H1 (cell line): Measurements from ENCODE around the gene R3HDM2. TPM values are rescaled to one million over a fixed set of nuclear protein-coding genes. Genes with fewer than 3 reads are reported as not detected.

Experiments
- CTCF ChIA-PET: fragments of 300-600 bp; sonication (Branson Sonifier 250); formaldehyde crosslinking; loops from one replicate; lab custom pipeline; 2021; ENCODE audit not compliant: partially characterized antibody; lab: Charles Lee
- POLR2A ChIA-PET: fragments of 300-600 bp; sonication (Branson Sonifier 250); formaldehyde crosslinking; loops from one replicate; lab custom pipeline; 2021; ENCODE audit warnings: inconsistent platforms; ENCODE audit not compliant: partially characterized antibody; lab: Charles Lee
- DNase-seq, 2 experiments: peaks; one replicate each; pipeline versions ENCODE4 v3.0.0 to v3.0.0-alpha.2; 2010 to 2022; ENCODE audit warnings: low spot score in 2 of 2, low read depth in 1 of 2, mixed read lengths in 1 of 2
- FAIRE-seq: peaks from 2 replicates; lab custom pipeline; 2011; peaks lifted over from hg19 to GRCh38; lab: Jason Lieb, UNC
- H2AFZ ChIP-seq: 2 replicates; pipeline ENCODE4 v1.8.1; 2012; ENCODE audit warnings: low read length, inconsistent platforms
- H2AK5ac ChIP-seq: 2 replicates; pipeline ENCODE4 v1.6.1; 2013; ENCODE audit warnings: low read depth, low read length
- H2BK120ac ChIP-seq: replicated peaks from 2 replicates; pipeline ENCODE3; 2013; ENCODE audit warnings: low read depth, low read length, inconsistent platforms
- H2BK12ac ChIP-seq: 2 replicates; pipeline ENCODE4 v1.6.1; 2013; ENCODE audit warnings: low read depth, low read length
- H2BK15ac ChIP-seq: 2 replicates; pipeline ENCODE4 v1.6.1; 2013; ENCODE audit warnings: low read length
- H2BK20ac ChIP-seq: 2 replicates; pipeline ENCODE4 v1.6.1; 2013; ENCODE audit warnings: low read length
- H2BK5ac ChIP-seq: 2 replicates; pipeline ENCODE4 v1.6.1; 2013; ENCODE audit warnings: low read depth, low read length
- H3K14ac ChIP-seq: 2 replicates; pipeline ENCODE4 v1.6.1; 2013; ENCODE audit warnings: inconsistent platforms; ENCODE audit not compliant: insufficient read length
- H3K18ac ChIP-seq: 2 replicates; pipeline ENCODE4 v1.6.1; 2013; ENCODE audit warnings: low read length; ENCODE audit errors: extremely low read depth
- H3K23ac ChIP-seq: 2 replicates; pipeline ENCODE4 v1.6.1; 2013; ENCODE audit warnings: inconsistent platforms; ENCODE audit not compliant: insufficient read length
- H3K23me2 ChIP-seq: 2 replicates; pipeline ENCODE4 v1.6.1; 2013; ENCODE audit warnings: low read depth, low read length
- H3K27ac ChIP-seq: 2 replicates; pipeline ENCODE4 v1.6.1; 2011; ENCODE audit warnings: low read depth, low read length, inconsistent platforms
- H3K27me3 ChIP-seq, 4 experiments: replicated peaks in 1 of 4; 1 replicate in 1 of 4; 2 replicates in 3 of 4; pipeline versions ENCODE4 v1.6.1 to v1.8.1; 2011 to 2013; ENCODE audit warnings: low read length in 3 of 4, mild to moderate bottlenecking in 3 of 4, inconsistent platforms in 2 of 4, mixed read lengths in 2 of 4, moderate library complexity in 1 of 4; ENCODE audit not compliant: control insufficient read depth in 3 of 4, insufficient read depth in 3 of 4; ENCODE audit errors: extremely low read depth in 1 of 4
- H3K36me3 ChIP-seq, 4 experiments: 2 replicates each; pipeline versions ENCODE4 v1.6.1 to v1.8.1; 2011 to 2013; ENCODE audit warnings: mild to moderate bottlenecking in 4 of 4, low read length in 3 of 4, moderate library complexity in 2 of 4, control low read depth in 1 of 4, inconsistent platforms in 1 of 4; ENCODE audit not compliant: insufficient read depth in 4 of 4, control insufficient read depth in 2 of 4
- H3K4ac ChIP-seq: replicated peaks from 2 replicates; pipeline ENCODE3; 2013; ENCODE audit warnings: low read length, low read depth, mixed read lengths, inconsistent platforms; ENCODE audit not compliant: insufficient read length
- H3K4me1 ChIP-seq, 4 experiments: replicated peaks in 1 of 4; 1 replicate in 1 of 4; 2 replicates in 3 of 4; pipeline versions ENCODE4 v1.6.1 to v1.8.1; 2011 to 2013; ENCODE audit warnings: low read length in 3 of 4, inconsistent platforms in 2 of 4, mixed read lengths in 1 of 4; ENCODE audit not compliant: insufficient read depth in 4 of 4, control insufficient read depth in 3 of 4
- H3K4me2 ChIP-seq, 2 experiments: 2 replicates each; pipeline versions ENCODE4 v1.6.1 to v1.8.1; 2011 to 2013; ENCODE audit warnings: low read depth in 2 of 2, low read length in 2 of 2, control low read depth in 1 of 2, inconsistent platforms in 1 of 2, mild to moderate bottlenecking in 1 of 2; ENCODE audit not compliant: insufficient read depth in 1 of 2
- H3K4me3 ChIP-seq, 4 experiments: fragments of 200-600, 300-600 bp in 1 of 4; sonication (generic), shearing (Covaris generic), sonication (Bioruptor Twin) in 1 of 4; 2 replicates each; pipeline versions ENCODE4 v1.5.1 to v1.8.1; 2011 to 2016; ENCODE audit warnings: low read length in 4 of 4, low read depth in 3 of 4, control low read depth in 2 of 4, inconsistent platforms in 2 of 4, mild to moderate bottlenecking in 2 of 4, mixed read lengths in 1 of 4, moderate library complexity in 1 of 4; ENCODE audit not compliant: insufficient read depth in 2 of 4; ENCODE audit errors: extremely low read depth in 1 of 4
- H3K56ac ChIP-seq: replicated peaks from 2 replicates; pipeline ENCODE3; 2013; ENCODE audit warnings: low read depth, mild to moderate bottlenecking, mixed read lengths, low read length, inconsistent platforms; ENCODE audit not compliant: insufficient read length
- H3K79me1 ChIP-seq: 2 replicates; pipeline ENCODE4 v1.6.1; 2013; ENCODE audit warnings: low read depth, low read length, control low read depth
- H3K79me2 ChIP-seq, 2 experiments: 2 replicates each; pipeline versions ENCODE4 v1.6.1 to v1.8.1; 2012 to 2013; ENCODE audit warnings: low read length in 2 of 2, mild to moderate bottlenecking in 2 of 2, inconsistent platforms in 1 of 2; ENCODE audit not compliant: insufficient read depth in 2 of 2, control insufficient read depth in 1 of 2
- H3K9ac ChIP-seq, 4 experiments: replicated peaks in 1 of 4; 1 replicate in 1 of 4; 2 replicates in 3 of 4; pipeline versions ENCODE4 v1.6.1 to v1.8.1; 2011 to 2013; ENCODE audit warnings: low read depth in 3 of 4, low read length in 3 of 4, control low read depth in 2 of 4, mild to moderate bottlenecking in 2 of 4, moderate library complexity in 2 of 4, inconsistent platforms in 1 of 4; ENCODE audit errors: extremely low read depth in 1 of 4
- H3K9me3 ChIP-seq, 2 experiments: 2 replicates each; pipeline versions ENCODE4 v1.6.1 to v1.8.1; 2012 to 2013; ENCODE audit warnings: mild to moderate bottlenecking in 2 of 2, moderate library complexity in 2 of 2, control low read depth in 1 of 2, inconsistent platforms in 1 of 2, low read depth in 1 of 2, low read length in 1 of 2, mixed read lengths in 1 of 2; ENCODE audit not compliant: insufficient read depth in 2 of 2
- H4K20me1 ChIP-seq, 2 experiments: replicated peaks in 1 of 2; 2 replicates each; pipeline versions ENCODE3 to v1.8.1; 2011 to 2013; ENCODE audit warnings: inconsistent platforms in 2 of 2, low read length in 2 of 2, mild to moderate bottlenecking in 1 of 2; ENCODE audit not compliant: insufficient read depth in 2 of 2, control insufficient read depth in 1 of 2
- H4K5ac ChIP-seq: 2 replicates; pipeline ENCODE4 v1.6.1; 2013; ENCODE audit warnings: low read length, low read depth, mixed read lengths, inconsistent platforms; ENCODE audit not compliant: insufficient read length
- H4K8ac ChIP-seq: 2 replicates; pipeline ENCODE4 v1.8.0; 2013; ENCODE audit warnings: mild to moderate bottlenecking, moderate library complexity, low read length, inconsistent platforms; ENCODE audit not compliant: insufficient read depth; ENCODE audit errors: extremely low read depth
- H4K91ac ChIP-seq: replicated peaks from 2 replicates; pipeline ENCODE3; 2013; ENCODE audit warnings: low read length, mixed read lengths, inconsistent platforms; ENCODE audit not compliant: insufficient read length
- ATF2 ChIP-seq: IDR thresholded peaks from 2 replicates; pipeline ENCODE4 v1.6.1; 2012; ENCODE audit warnings: low read length, inconsistent platforms
- CHD2 ChIP-seq: IDR thresholded peaks from 2 replicates; pipeline ENCODE4 v1.6.1; 2012; ENCODE audit warnings: low read length, improper control_type of control experiment
- EGR1 ChIP-seq: IDR thresholded peaks from 2 replicates; pipeline ENCODE4 v1.6.1; 2011; ENCODE audit warnings: low read depth, low read length, borderline replicate concordance
- MAFK ChIP-seq: IDR thresholded peaks from 2 replicates; pipeline ENCODE4 v1.6.1; 2012; ENCODE audit warnings: low read depth, mild to moderate bottlenecking, improper control_type of control experiment, low read length
- PHF8 ChIP-seq: fragments of 200-600 bp; sonication (generic); conservative IDR thresholded peaks from 2 replicates; pipeline ENCODE4 v1.7.1; 2012; ENCODE audit warnings: low read depth, mild to moderate bottlenecking, inconsistent platforms, low read length, moderate library complexity
- RFX5 ChIP-seq: IDR thresholded peaks from 2 replicates; pipeline ENCODE4 v1.6.1; 2011; ENCODE audit warnings: low read depth, low read length, improper control_type of control experiment, borderline replicate concordance
- SP1 ChIP-seq: IDR thresholded peaks from 2 replicates; pipeline ENCODE4 v1.6.1; 2011; ENCODE audit warnings: low read depth, low read length
- SRF ChIP-seq: IDR thresholded peaks from 2 replicates; pipeline ENCODE4 v1.6.1; 2011; ENCODE audit warnings: mild to moderate bottlenecking, low read depth, low read length, moderate library complexity
- ZNF274 ChIP-seq: IDR thresholded peaks from 2 replicates; pipeline ENCODE4 v1.7.0; 2012; ENCODE audit warnings: low read length, borderline replicate concordance; ENCODE audit errors: extremely low read depth
- WGBS, 2 experiments: shearing (Covaris generic) in 1 of 2; methylation state at CpG; one replicate each; pipeline versions ENCODE4 v1.1.6 to v1.1.7; 2013 to 2015; ENCODE audit warnings: low lambda C conversion rate in 2 of 2, mixed read lengths in 2 of 2, inconsistent platforms in 1 of 2, low coverage in 1 of 2, missing lambda C conversion rate in 1 of 2; ENCODE audit not compliant: insufficient replicate concordance in 2 of 2, insufficient coverage in 1 of 2, insufficient read length in 1 of 2; ENCODE audit errors: extremely low coverage in 1 of 2, missing lambda C conversion rate in 1 of 2; 5-methylcytosine and 5-hydroxymethylcytosine counted together
- polyA plus RNA-seq, 7 experiments: library from polyadenylated mRNA; depleted of rRNA in 3 of 7; stranded (reverse) in 5 of 7; unstranded in 2 of 7; fragments of >200 nt in 5 of 7; fragments of 200-250 nt in 2 of 7; gene quantifications; 1 replicate in 5 of 7; 2 replicates in 1 of 7; 4 replicates in 1 of 7; pipeline versions ENCODE4 v1.2.1 to v1.2.3, GENCODE V29; 2011 to 2013; ENCODE audit warnings: missing spikeins in 2 of 7, mixed read lengths in 2 of 7
- total RNA-seq: library from RNA; stranded (reverse); fragmentation: NEBNext Ultra II Directional; extraction: Animal tissue kit (Norgen Biotek cat#: 25700); gene quantifications from 2 replicates; pipeline ENCODE4 v1.2.1, GENCODE V29; 2021

Gene R3HDM2
- total and polyA plus RNA-seq, 2 of the 8 experiments (the other 6 are each of a cell fraction or from before 2014, with no cell fraction given), result 25.6 to 27.0 TPM

GRCh38 chr12:57332646-57333312, 98.1 kb downstream of the R3HDM2 start:
- POLR2A ChIA-PET, result interaction anchor here (0.8 to 2.0 kb wide), 6 partner anchors 9 to 123 kb away, joined by 3 to 6 read pairs (median 4); no protein-coding TSS in a partner anchor

More at GRCh38 chr12:57332646-57333312, 98.1 kb downstream of the R3HDM2 start:
- Histone ChIP-seq H3K27me3 (no peaks in the 10 kb centered on the region), H4K91ac (no peak overlapping the region), H3K9ac (no peak overlapping the region), H2AK5ac (no peak overlapping the region), H3K23me2 (no peaks in the 10 kb centered on the region), H3K4me1 (no peaks in the 10 kb centered on the region), H2BK12ac (no peak overlapping the region), H3K4ac (no peak overlapping the region), H3K14ac (no peak overlapping the region), H4K20me1 (no peaks in the 10 kb centered on the region), H2AFZ (no peak overlapping the region), H2BK15ac (no peak overlapping the region), H2BK20ac (no peak overlapping the region), H3K79me1 (no peaks in the 10 kb centered on the region), H4K8ac (no peak overlapping the region), H3K56ac (no peak overlapping the region), H3K4me2 (no peak overlapping the region), H3K27ac (no peak overlapping the region), H3K79me2 (no peaks in the 10 kb centered on the region), H3K4me3 (no peak overlapping the region), H3K9me3 (no peaks in the 10 kb centered on the region), H2BK120ac (no peak overlapping the region), H4K5ac (no peak overlapping the region), H3K23ac (no peak overlapping the region), H3K36me3 (no peaks in the 10 kb centered on the region; a peak in 1 of 8 replicates), H3K18ac (no peak overlapping the region), H2BK5ac (no peak overlapping the region)
- no peak for DNase-seq
- WGBS, 2 experiments, result 85% methylated on average over 3 of the region's 3 CpGs; no CpG with 5 or more reads in 1 of the 2 experiments
- no peak for FAIRE-seq
- CTCF ChIA-PET, result interaction anchor here (0.6 to 2.4 kb wide), 10 partner anchors 8 to 126 kb away, joined by 3 to 14 read pairs (median 4); partner anchors contain the start of gene INHBE
- TF ChIP-seq PHF8 (no peak), EGR1 (no peak), RFX5 (no peak), CHD2 (no peak), ZNF274 (no peak), SP1 (no peak), SRF (no peak), ATF2 (no peak), MAFK (no peak)
